HG03097 (cell line): Measurements from ENCODE around the gene MYOD1.

ENCODE experiments used
- ATAC-seq: cut with Tn5 transposase; IDR thresholded peaks from one replicate; pipeline ENCODE4 v1.9.1; 2021; ENCODE audit not compliant: unreplicated experiment, low FRiP score

The MYOD1 gene

DNA sequence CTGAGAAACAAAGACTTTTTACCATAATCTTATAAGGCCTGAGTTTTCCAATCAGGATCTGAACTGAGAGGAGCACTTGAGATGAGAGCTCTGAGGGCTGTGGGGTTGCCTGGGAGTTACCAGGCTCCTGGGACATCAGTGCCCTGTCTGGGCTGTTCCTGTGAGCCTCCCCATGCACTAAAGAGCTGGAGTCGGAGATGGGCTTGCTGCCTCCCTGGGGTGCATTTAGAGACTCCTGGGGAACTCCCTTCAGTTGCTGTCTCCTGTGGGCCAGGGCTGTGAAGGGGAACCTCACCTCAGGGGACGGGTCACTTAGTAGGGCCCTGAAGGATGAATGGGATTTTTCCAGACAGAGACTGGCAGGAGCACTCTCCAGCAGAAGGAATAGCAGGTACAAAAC is 48.5 kb downstream of the MYOD1 start:
- ATAC-seq: no peak

DNA sequence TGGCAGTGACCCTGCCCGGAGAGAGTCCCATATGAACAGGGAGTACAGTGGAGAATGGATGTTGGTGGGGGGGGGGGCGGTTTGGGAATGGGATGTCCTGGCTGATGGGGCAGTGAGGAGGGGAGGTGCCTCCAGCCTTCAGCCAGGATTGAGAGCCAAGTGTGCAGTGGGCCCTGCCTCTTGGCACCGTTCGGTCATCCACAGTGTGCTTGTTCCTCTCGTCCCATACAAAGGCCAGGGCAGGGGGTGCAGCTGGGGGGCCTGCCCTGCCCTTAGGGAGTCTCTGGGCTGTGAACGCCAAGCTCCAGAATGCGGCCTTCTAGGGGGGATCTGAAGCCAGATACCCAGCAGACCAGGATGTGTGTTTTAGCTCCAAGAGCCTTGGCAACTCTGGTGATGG is 49.2 kb downstream of the MYOD1 start:
- no peak for ATAC-seq

DNA sequence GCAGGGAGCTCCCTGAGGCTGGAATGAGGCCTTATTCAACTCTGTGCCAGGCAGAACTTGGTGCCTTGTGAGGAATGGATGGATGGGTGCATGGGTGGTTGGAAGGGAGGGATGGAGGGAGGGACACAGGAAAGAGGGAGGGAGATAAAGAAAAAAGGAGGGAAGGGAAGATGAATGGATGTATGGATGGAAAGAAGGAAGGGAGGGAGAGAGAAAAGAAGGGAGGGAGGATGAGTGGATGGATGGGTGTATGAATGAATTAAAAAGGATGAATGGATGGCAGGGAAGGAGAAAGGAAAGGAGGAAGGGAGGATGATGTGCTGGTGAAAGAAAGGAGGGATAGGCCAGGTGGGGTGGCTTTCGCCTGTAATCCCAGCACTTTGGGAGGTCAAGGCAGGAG is 49.8 kb downstream of the MYOD1 start:
- no peak for ATAC-seq

DNA sequence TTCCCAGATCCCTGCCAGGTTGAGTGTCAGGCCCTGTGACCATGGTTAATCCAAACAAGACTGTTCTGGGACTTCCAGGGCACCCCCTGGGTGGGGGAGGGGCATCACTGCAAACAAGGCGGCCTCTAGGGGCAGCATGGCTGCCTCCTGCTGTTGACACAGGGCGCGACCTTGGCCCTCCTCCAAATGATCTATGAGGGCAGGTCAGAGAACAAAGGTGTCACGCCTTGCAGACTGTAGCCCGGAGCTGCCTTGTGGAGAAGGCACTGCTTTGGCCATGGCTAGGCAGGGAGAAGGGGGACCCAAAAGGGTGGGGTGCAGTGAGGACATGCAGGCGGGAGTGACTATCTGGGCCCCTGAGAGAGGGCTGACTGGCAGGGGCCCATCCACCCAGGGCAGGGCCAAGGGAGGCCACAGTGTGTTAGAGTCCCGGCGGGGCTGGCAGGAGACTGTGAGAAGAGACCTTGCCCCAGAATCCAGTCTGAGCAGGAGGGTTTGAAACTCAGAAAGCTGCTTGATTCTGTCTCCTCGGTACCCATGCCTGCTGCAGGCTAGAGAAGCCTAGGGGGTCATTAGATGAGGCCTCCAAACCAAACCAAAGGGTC is 50.8 kb downstream of the MYOD1 start:
- ATAC-seq: no peak

DNA sequence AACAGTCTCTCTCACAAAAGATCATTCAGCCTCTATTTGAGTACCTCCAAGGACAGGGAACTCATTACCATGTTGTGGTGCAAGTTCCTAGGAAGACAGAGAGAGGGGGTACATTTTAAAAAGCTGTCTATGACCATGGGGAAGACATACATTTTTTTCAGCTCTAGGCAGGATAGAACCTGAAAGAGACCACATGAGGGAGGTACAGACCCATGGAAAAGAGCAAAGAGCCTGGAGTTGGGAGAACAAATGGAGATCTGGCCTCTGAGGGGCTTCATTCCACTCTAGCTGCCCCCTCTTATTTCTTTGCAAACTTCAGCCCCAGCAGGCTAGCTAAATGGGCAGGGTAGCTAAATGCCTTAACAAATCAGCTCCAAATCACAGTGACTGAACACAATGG is 51.5 kb downstream of the MYOD1 start:
- ATAC-seq: no peak

DNA sequence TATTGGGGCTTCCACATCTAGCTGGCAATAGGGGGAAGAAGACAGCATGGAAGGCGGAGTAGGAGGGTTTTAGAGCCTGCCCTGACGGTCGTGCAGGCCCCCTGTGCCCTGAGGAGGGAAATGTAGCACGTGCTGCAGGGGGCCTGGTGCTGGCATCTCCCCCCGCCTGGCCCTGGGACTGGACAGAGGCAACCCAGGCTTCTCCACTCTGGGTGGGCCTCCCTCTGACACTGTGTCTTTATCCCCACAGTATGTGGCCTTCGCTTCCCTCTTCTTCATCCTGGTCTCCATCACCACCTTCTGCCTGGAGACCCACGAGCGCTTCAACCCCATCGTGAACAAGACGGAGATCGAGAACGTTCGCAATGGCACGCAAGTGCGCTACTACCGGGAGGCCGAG is 52.0 kb downstream of the MYOD1 start:
- no peak for ATAC-seq
